Body of pancreas (tissue), 4 donors: Measurements from ENCODE around the gene MFSD12. TPM values are rescaled to one million over a fixed set of nuclear protein-coding genes. Genes with fewer than 3 reads are reported as not detected.

Source experiments
- ATAC-seq: fragments of 150-250 bp; one replicate; pipeline ENCODE4 v1.9.1; 2016
- DNase-seq, 4 donors: peaks; one replicate each; pipeline ENCODE4 v3.0.0-alpha.2; 2019
- H3K27ac ChIP-seq, 4 donors: fragments of 200-600 bp; sonication (generic); 1 replicate in 3 of 4; 2 replicates in 1 of 4; pipeline versions ENCODE4 v1.5.1 to v1.6.1; 2016 to 2019; ENCODE audit warnings: mild to moderate bottlenecking in 1 of 4, mixed read lengths in 1 of 4, moderate library complexity in 1 of 4
- H3K27me3 ChIP-seq, 2 donors: fragments of 200-600 bp; sonication (generic); one replicate each; pipeline ENCODE4 v1.6.0; 2016; ENCODE audit warnings: mild to moderate bottlenecking in 1 of 2
- H3K36me3 ChIP-seq, 2 donors: fragments of 200-600 bp; sonication (generic); replicated peaks in 1 of 2; 2 replicates each; pipeline ENCODE4 v1.5.1; 2016; ENCODE audit warnings: low read depth in 2 of 2; ENCODE audit not compliant: insufficient read depth in 1 of 2
- H3K4me1 ChIP-seq: fragments of 200-600 bp; sonication (generic); one replicate; pipeline ENCODE4 v1.6.0; 2016
- H3K4me3 ChIP-seq, 2 donors: fragments of 200-600 bp; sonication (generic); 1 replicate in 1 of 2; 2 replicates in 1 of 2; pipeline ENCODE4 v1.5.1; 2016 to 2019
- H3K9me3 ChIP-seq, 3 donors: fragments of 200-600 bp; sonication (generic); 1 replicate in 2 of 3; 2 replicates in 1 of 3; pipeline ENCODE4 v1.5.1; 2016
- CTCF ChIP-seq, 7 experiments: fragments of 450-650 bp in 4 of 7; fragments of 200-600 bp in 3 of 7; sonication (generic) in 3 of 7; IDR thresholded peaks; one replicate each; pipeline ENCODE4 v1.5.1; 2016 to 2019; ENCODE audit warnings: antibody characterized with exemption in 7 of 7
- POLR2A ChIP-seq, 3 donors: fragments of 450-650 bp; IDR thresholded peaks; one replicate each; pipeline ENCODE4 v1.6.1; 2016; ENCODE audit warnings: antibody characterized with exemption in 3 of 3, mild to moderate bottlenecking in 2 of 3
- WGBS, 2 donors: methylation state at CpG; one replicate each; pipeline ENCODE4 v1.1.5; 2017; 5-methylcytosine and 5-hydroxymethylcytosine counted together
- intact Hi-C: fragments of 100-400 bp; cut with DNase I; formaldehyde crosslinking; loops from one replicate; pipeline ENCODE4 v1.15.1; 2023
- total RNA-seq, 2 donors: library from RNA; depleted of rRNA; stranded (reverse); fragments of >200 nt; gene quantifications; one replicate each; pipeline ENCODE4 v1.1.0, GENCODE V29; 2016

MFSD12 gene
- total RNA-seq, 2 donors from 2014 or later, result 64.3 to 78.8 TPM

GRCh38 chr19:3513229-3514140 is 43.9 kb downstream of the MFSD12 start:
- H3K4me1 ChIP-seq, result peaks cover 38% of the 10 kb centered on the region
- H3K27me3 ChIP-seq, result no peaks in the 10 kb centered on the region
- WGBS, 2 donors, result 71 to 84% methylated on average over 14 to 23 of the region's 23 CpGs
- ATAC-seq, result no peak
- H3K4me3 ChIP-seq, result no peak overlapping the region
- H3K36me3 ChIP-seq, result no peaks in the 10 kb centered on the region
- H3K9me3 ChIP-seq, result no peaks in the 10 kb centered on the region
- intact Hi-C loops, result no loop called here
- no peak for TF ChIP-seq POLR2A (IDR thresholded peaks at IDR 0.05)
- H3K27ac ChIP-seq, result no peak overlapping the region
- peak; percentile 36 to 75 (median 52) for DNase-seq

- intact Hi-C loops, result no loop called here
Measured at GRCh38 chr19:3512562-3513228, 44.7 kb downstream of the MFSD12 start.

GRCh38 chr19:3511506-3512251 is 45.7 kb downstream of the MFSD12 start:
- Histone ChIP-seq H3K36me3 (no peaks in the 10 kb centered on the region), H3K27ac (no peak overlapping the region), H3K27me3 (no peaks in the 10 kb centered on the region), H3K4me1 (peaks cover 33% of the 10 kb centered on the region), H3K4me3 (no peak overlapping the region), H3K9me3 (no peaks in the 10 kb centered on the region)
- DNase-seq, result no peak
- ATAC-seq, result no peak
- no peak for TF ChIP-seq POLR2A (IDR thresholded peaks at IDR 0.05)
- no peak for TF ChIP-seq CTCF (IDR thresholded peaks at IDR 0.05)
- intact Hi-C loops, result no loop called here
- 76 to 84% methylated on average over 11 to 26 of the region's 26 CpGs for WGBS, 2 donors

More at GRCh38 chr19:3512562-3513228, 44.7 kb downstream of the MFSD12 start:
- no peak overlapping the region for H3K27ac ChIP-seq
- H3K9me3 ChIP-seq, result no peaks in the 10 kb centered on the region
- no peaks in the 10 kb centered on the region for H3K27me3 ChIP-seq
- H3K36me3 ChIP-seq, result no peaks in the 10 kb centered on the region
- no peak overlapping the region for H3K4me3 ChIP-seq
- no peak for ATAC-seq
- 83 to 95% methylated on average over 7 to 15 of the region's 17 CpGs for WGBS, 2 donors
- DNase-seq, result no peak
- H3K4me1 ChIP-seq, result peaks cover 35% of the 10 kb centered on the region
- TF ChIP-seq CTCF (IDR thresholded peaks at IDR 0.05) (no peak), POLR2A (IDR thresholded peaks at IDR 0.05) (no peak)

- DNase-seq, result no peak
- no peak overlapping the region for H3K4me3 ChIP-seq
- H3K4me1 ChIP-seq, result peaks cover 25% of the 10 kb centered on the region
- no peaks in the 10 kb centered on the region for H3K9me3 ChIP-seq
- intact Hi-C loops, result no loop called here
- 0 to 83% methylated on average over 1 to 18 of the region's 22 CpGs for WGBS, 2 donors
- no peak for ATAC-seq
- TF ChIP-seq CTCF (IDR thresholded peaks at IDR 0.05) (no peak), POLR2A (IDR thresholded peaks at IDR 0.05) (no peak)
- H3K27me3 ChIP-seq, result no peaks in the 10 kb centered on the region
- no peaks in the 10 kb centered on the region for H3K36me3 ChIP-seq
- no peak overlapping the region for H3K27ac ChIP-seq
Measured at GRCh38 chr19:3510727-3511126, 46.7 kb downstream of the MFSD12 start.

- ATAC-seq (no peak), DNase-seq (no peak)
- TF ChIP-seq CTCF (IDR thresholded peaks at IDR 0.05) (no peak), POLR2A (IDR thresholded peaks at IDR 0.05) (no peak)
- H3K4me3 ChIP-seq, result no peak overlapping the region
- no peaks in the 10 kb centered on the region for H3K27me3 ChIP-seq
- H3K9me3 ChIP-seq, result no peaks in the 10 kb centered on the region
- intact Hi-C loops, result no loop called here
- WGBS, 2 donors, result 87% methylated on average over 9 to 15 of the region's 15 CpGs
- H3K27ac ChIP-seq, result no peak overlapping the region
- H3K4me1 ChIP-seq, result peaks cover 34% of the 10 kb centered on the region
- no peaks in the 10 kb centered on the region for H3K36me3 ChIP-seq
Measured at GRCh38 chr19:3509566-3509989, 47.8 kb downstream of the MFSD12 start.
